ENCODE data around the gene ARHGEF19. TPM values are rescaled to one million over a fixed set of nuclear protein-coding genes. Genes with fewer than 3 reads are reported as not detected.

Gene ARHGEF19
- total RNA-seq, 1 donor, result 9.9 TPM

DNA sequence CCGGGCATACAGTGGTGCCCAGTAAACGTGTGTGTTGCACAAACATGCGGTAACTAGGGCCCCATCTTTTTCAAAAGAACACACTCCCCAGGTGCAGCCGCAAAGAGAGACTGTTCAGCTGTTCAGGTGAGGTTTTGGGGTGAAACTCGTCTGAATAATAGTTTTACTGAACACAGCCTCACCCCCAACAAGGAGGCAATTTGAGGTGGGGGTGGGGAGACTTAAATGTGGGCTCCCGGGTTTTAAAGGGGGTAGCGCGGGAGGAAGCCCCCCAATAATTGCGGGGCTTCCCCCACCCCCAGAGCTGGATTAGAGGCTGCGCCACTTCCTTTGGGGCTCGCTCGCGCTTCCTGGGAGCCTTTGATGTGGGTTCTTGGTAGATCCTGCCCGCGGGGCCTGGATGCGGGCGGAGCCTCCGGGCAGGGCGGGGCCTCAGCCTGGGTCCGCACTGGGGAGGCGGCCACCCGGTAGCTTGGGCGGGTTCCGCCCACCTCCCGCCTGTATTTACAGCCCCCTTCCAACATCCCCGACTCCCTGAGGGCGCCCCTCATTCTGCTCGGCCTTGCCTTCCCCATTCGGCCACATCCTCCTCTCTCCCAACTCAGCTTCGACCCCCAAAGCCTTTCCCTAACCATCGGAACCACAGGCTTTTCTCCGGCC lies 50.2 kb downstream of the ARHGEF19 start:
- no peak overlapping the region for H3K4me3 ChIP-seq (ENCODE audit: low read depth, low read length)
- TF ChIP-seq, protein P1, sequence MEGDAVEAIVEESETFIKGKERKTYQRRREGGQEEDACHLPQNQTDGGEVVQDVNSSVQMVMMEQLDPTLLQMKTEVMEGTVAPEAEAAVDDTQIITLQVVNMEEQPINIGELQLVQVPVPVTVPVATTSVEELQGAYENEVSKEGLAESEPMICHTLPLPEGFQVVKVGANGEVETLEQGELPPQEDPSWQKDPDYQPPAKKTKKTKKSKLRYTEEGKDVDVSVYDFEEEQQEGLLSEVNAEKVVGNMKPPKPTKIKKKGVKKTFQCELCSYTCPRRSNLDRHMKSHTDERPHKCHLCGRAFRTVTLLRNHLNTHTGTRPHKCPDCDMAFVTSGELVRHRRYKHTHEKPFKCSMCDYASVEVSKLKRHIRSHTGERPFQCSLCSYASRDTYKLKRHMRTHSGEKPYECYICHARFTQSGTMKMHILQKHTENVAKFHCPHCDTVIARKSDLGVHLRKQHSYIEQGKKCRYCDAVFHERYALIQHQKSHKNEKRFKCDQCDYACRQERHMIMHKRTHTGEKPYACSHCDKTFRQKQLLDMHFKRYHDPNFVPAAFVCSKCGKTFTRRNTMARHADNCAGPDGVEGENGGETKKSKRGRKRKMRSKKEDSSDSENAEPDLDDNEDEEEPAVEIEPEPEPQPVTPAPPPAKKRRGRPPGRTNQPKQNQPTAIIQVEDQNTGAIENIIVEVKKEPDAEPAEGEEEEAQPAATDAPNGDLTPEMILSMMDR (IDR thresholded peaks at IDR 0.05; ENCODE audit: insufficient read depth, low read depth, low read length), result no peak
- DNase-seq (ENCODE audit: low read depth), result no peak

- TF ChIP-seq, protein P1 (IDR thresholded peaks at IDR 0.05; ENCODE audit: insufficient read depth, low read depth, low read length), result no peak
- H3K4me3 ChIP-seq (ENCODE audit: low read depth, low read length), result no peak overlapping the region
- no peak for DNase-seq (ENCODE audit: low read depth)
Observed at GRCh38 chr1:16161717-16162116, 50.7 kb downstream of the ARHGEF19 start.

GRCh38 chr1:16158993-16159831 lies 53.2 kb downstream of the ARHGEF19 start:
- TF ChIP-seq, protein P1 (IDR thresholded peaks at IDR 0.05; ENCODE audit: insufficient read depth, low read depth, low read length), result no peak
- DNase-seq (ENCODE audit: low read depth), result no peak
- no peak overlapping the region for H3K4me3 ChIP-seq (ENCODE audit: low read depth, low read length)

GRCh38 chr1:16158025-16158424 lies 54.4 kb downstream of the ARHGEF19 start:
- TF ChIP-seq, protein P1 (IDR thresholded peaks at IDR 0.05; ENCODE audit: insufficient read depth, low read depth, low read length), result no peak
- DNase-seq (ENCODE audit: low read depth), result no peak
- H3K4me3 ChIP-seq (ENCODE audit: low read depth, low read length), result no peak overlapping the region

GRCh38 chr1:16156848-16157495 lies 55.5 kb downstream of the ARHGEF19 start:
- DNase-seq (ENCODE audit: low read depth), result no peak
- TF ChIP-seq, protein P1 (IDR thresholded peaks at IDR 0.05; ENCODE audit: insufficient read depth, low read depth, low read length), result no peak
- H3K4me3 ChIP-seq (ENCODE audit: low read depth, low read length), result no peak overlapping the region

GRCh38 chr1:16155537-16156410 lies 56.7 kb downstream of the ARHGEF19 start, which contains the start of gene EPHA2:
Gene EPHA2, minus strand, starts transcription at chr1:16156069. Its CDS starts 137 bp downstream, at chr1:16155932.
- peak; percentile 90 for DNase-seq (ENCODE audit: low read depth)
- TF ChIP-seq, protein P1 (IDR thresholded peaks at IDR 0.05; ENCODE audit: insufficient read depth, low read depth, low read length), result no peak
- H3K4me3 ChIP-seq (ENCODE audit: low read depth, low read length), result peak within 1 kb of the TSS; percentile 87
